ENCODE data around the gene TIMD4. TPM values are rescaled to one million over a fixed set of nuclear protein-coding genes. Genes with fewer than 3 reads are reported as not detected.

Gene TIMD4
- total RNA-seq, 1 experiment from 2014 or later = not detected

DNA sequence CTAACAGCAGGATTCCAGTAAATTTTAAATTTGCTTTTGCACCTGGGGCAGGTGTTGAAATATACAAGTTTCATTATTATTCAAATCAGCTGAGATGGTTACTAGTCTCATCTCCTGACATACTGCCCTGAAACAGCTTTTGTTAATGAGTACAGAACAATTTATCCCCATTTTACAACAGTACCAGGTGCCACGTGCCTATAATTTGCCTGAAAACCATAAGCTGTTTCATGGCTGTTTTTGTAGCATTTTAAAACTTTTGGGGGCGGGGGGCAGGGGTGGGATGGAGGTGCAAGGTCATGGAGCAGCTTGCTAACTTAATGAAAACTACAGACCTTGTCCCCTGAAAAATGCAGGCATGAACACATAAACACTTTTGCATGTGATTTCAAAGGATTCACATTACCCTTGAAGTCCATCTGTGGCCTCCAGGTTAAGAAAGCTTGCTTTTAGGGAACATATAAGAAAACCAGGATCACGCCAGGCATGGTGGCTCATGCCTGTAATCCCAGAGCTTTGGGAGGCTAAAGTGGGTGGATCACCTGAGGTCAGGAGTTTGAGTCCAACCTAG, 42.1 kb downstream of the TIMD4 start:
- Mint-ChIP-seq H3K4me3 (no peak overlapping the region), H3K9me3 (no peaks in the 10 kb centered on the region), H3K4me1 (peaks cover 12 to 27% of the 10 kb centered on the region in 2 experiments), H3K27ac (no peak overlapping the region), H3K36me3 (ENCODE audit: insufficient read depth in 1 of 3, low read depth in 3 of 3) (no peaks in the 10 kb centered on the region; a peak in 1 of 7 replicates), H3K27me3 (ENCODE audit: low read depth) (peaks cover 25% of the 10 kb centered on the region)
- Histone ChIP-seq H4K20me1 (ENCODE audit: control insufficient read depth, insufficient read depth, insufficient read length) (no peaks in the 10 kb centered on the region), H2BK5ac (ENCODE audit: insufficient read length, low read length) (no peak overlapping the region), H3K79me2 (ENCODE audit: insufficient read depth, low read length) (no peaks in the 10 kb centered on the region), H2BK120ac (ENCODE audit: low read depth, low read length, poor library complexity, severe bottlenecking) (no peak overlapping the region), H3K4me1 (ENCODE audit: insufficient read depth, low read length) (no peaks in the 10 kb centered on the region; the same call in 1 of the 2 replicates), H2BK12ac (ENCODE audit: insufficient read length, low read depth, low read length) (no peak overlapping the region), H3K23ac (ENCODE audit: insufficient read length, low read depth, low read length) (no peak overlapping the region), H4K8ac (replicated peaks; ENCODE audit: insufficient read length, low read depth, low read length) (no peak overlapping the region), H2AK5ac (ENCODE audit: insufficient read length, low read length) (no peak overlapping the region), H3K9me3 (ENCODE audit: control insufficient read depth, low read depth, low read length) (no peaks in the 10 kb centered on the region), H3K4ac (ENCODE audit: low read depth, low read length) (no peak overlapping the region), H4K91ac (ENCODE audit: insufficient read length, low read depth, low read length) (no peak overlapping the region), H3K27me3 (ENCODE audit: insufficient read depth, low read length) (no peaks in the 10 kb centered on the region), H3K9ac (ENCODE audit: extremely low read depth, insufficient read length, low read length) (no peak overlapping the region), H3K4me2 (ENCODE audit: insufficient read depth, insufficient read length, low read length) (no peak overlapping the region), H2BK15ac (ENCODE audit: low read depth, low read length) (no peak overlapping the region), H3T11ph (ENCODE audit: low read length) (no peak overlapping the region), H3K18ac (ENCODE audit: insufficient read length, low read depth, low read length) (no peak overlapping the region), H3K56ac (ENCODE audit: insufficient read length, low read depth, low read length) (no peak overlapping the region), H2AFZ (ENCODE audit: low read length) (no peak overlapping the region), H4K5ac (ENCODE audit: insufficient read length, low read depth, low read length) (no peak overlapping the region), H3K79me1 (ENCODE audit: insufficient read depth, low read depth, low read length, poor library complexity, severe bottlenecking) (no peaks in the 10 kb centered on the region), H3K27ac (ENCODE audit: insufficient read length, low read depth, low read length) (no peak overlapping the region), H3K23me2 (ENCODE audit: insufficient read length, low read depth, low read length, poor library complexity, severe bottlenecking) (no peaks in the 10 kb centered on the region), H2BK20ac (ENCODE audit: low read depth, low read length, poor library complexity, severe bottlenecking) (no peak overlapping the region), H3K14ac (ENCODE audit: insufficient read depth, low read length) (no peak overlapping the region)
- no CpG with 5 or more reads among the region's 3 CpGs for WGBS (ENCODE audit: extremely low coverage, insufficient read length, low lambda C conversion rate)
- DNase-seq = no peak
- TF ChIP-seq, protein P1, sequence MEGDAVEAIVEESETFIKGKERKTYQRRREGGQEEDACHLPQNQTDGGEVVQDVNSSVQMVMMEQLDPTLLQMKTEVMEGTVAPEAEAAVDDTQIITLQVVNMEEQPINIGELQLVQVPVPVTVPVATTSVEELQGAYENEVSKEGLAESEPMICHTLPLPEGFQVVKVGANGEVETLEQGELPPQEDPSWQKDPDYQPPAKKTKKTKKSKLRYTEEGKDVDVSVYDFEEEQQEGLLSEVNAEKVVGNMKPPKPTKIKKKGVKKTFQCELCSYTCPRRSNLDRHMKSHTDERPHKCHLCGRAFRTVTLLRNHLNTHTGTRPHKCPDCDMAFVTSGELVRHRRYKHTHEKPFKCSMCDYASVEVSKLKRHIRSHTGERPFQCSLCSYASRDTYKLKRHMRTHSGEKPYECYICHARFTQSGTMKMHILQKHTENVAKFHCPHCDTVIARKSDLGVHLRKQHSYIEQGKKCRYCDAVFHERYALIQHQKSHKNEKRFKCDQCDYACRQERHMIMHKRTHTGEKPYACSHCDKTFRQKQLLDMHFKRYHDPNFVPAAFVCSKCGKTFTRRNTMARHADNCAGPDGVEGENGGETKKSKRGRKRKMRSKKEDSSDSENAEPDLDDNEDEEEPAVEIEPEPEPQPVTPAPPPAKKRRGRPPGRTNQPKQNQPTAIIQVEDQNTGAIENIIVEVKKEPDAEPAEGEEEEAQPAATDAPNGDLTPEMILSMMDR (conservative IDR thresholded peaks at IDR 0.05) = no peak

Data from H9 (cell line).